ENCODE measurements around the gene RPL12.

DNA sequence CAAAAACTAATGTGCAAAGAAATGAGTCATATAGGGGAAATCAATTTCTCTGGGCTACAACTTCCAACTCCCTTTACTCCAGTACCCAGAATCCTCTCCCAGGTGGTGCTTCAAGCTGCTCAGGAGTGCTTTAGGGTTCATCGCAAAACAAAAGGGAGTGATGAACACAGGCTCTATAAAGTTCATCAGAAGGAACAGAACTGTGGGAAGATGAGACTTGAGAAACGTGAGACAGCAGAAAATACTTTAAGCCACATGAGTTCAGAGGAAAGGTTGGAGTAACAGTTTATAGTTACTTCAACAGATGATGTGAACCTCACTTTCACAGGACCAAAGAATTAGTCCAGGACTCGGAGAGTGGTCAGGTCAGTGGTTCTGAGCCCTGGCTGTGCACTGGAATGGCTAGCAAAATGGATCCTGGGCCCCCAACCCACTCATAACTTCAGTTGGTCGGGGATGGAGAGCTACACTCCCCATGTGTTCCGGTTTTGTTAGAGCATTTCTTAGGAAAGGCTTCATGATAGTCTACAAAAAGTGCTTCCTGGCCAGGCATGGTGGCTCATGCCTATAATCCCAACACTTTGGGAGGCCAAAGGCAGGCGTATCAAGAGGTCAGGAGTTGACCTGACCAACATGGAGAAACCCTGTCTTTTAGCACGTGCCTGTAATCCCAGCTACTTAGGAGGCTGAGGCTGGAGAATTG lies 4.3 kb downstream of the RPL12 start:
- TF ChIP-seq CTCF (IDR thresholded peaks at IDR 0.05; ENCODE audit: borderline replicate concordance, extremely low read depth, low read length, poor library complexity, severe bottlenecking) (no peak), EZH2 (IDR thresholded peaks at IDR 0.05; ENCODE audit: borderline replicate concordance, low read depth, low read length, severe bottlenecking) (no peak)
